HepG2 (cell line): ENCODE measurements around the gene HEPN1. TPM values are rescaled to one million over a fixed set of nuclear protein-coding genes. Genes with fewer than 3 reads are reported as not detected.
A peak's percentile ranks its signal among the peaks of the same experiment; 100 is the strongest.

Source experiments
- ATAC-seq: fragments of 200-7000 bp; cut with Tn5 transposase; 3 replicates; pipeline ENCODE4 v1.9.1; 2020; ENCODE audit warnings: mild to moderate bottlenecking, moderate library complexity
- BruUV-seq: library from RNA; stranded (reverse); fragments of 400-500 nt; replicated peaks from 2 replicates; lab custom pipeline; 2021; lab: Mats Ljungman, UMichigan
- CTCF ChIA-PET: fragments of 300-600 bp; formaldehyde crosslinking; extraction: SDS; loops from one replicate; lab custom pipeline; 2021; ENCODE audit warnings: low total read pairs, inconsistent platforms, low intra/inter-chr PET ratio; lab: Yijun Ruan, JAX
- POLR2A ChIA-PET: fragments of 350-600 bp; sonication (Branson Sonifier 250); formaldehyde crosslinking; loops from one replicate; lab custom pipeline; 2020; ENCODE audit warnings: antibody characterized with exemption, inconsistent platforms; lab: Yijun Ruan, JAX
- DNase-seq: peaks from one replicate; pipeline ENCODE4 v3.0.0-alpha.2; 2015; ENCODE audit warnings: low spot score
- FAIRE-seq: peaks from 3 replicates; lab custom pipeline; 2011; peaks lifted over from hg19 to GRCh38; lab: Jason Lieb, UNC
- H2AFZ ChIP-seq: one replicate; pipeline ENCODE4 v1.6.1; 2011; ENCODE audit warnings: low read length, inconsistent platforms
- H3K27ac ChIP-seq: fragments of 300-600 bp; 3 replicates; pipeline ENCODE4 v1.8.0; 2011; ENCODE audit warnings: mixed run types, mild to moderate bottlenecking, mixed read lengths, low read length, inconsistent platforms; ENCODE audit not compliant: insufficient read depth; ENCODE audit errors: extremely low read length
- H3K27me3 ChIP-seq, 2 experiments: fragments of 200-600 bp in 1 of 2; 2 replicates in 1 of 2; 3 replicates in 1 of 2; pipeline versions ENCODE4 v1.6.0 to v1.8.0; 2011; ENCODE audit warnings: low read length in 2 of 2, mild to moderate bottlenecking in 2 of 2, moderate library complexity in 2 of 2, inconsistent platforms in 1 of 2; ENCODE audit not compliant: insufficient read depth in 2 of 2, control insufficient read depth in 1 of 2
- H3K36me3 ChIP-seq, 2 experiments: fragments of 200-600 bp in 1 of 2; replicated peaks in 1 of 2; 2 replicates in 1 of 2; 3 replicates in 1 of 2; pipeline versions ENCODE4 v1.5.1 to v1.8.0; 2011; ENCODE audit warnings: low read length in 2 of 2, inconsistent platforms in 1 of 2; ENCODE audit not compliant: insufficient read depth in 2 of 2, control insufficient read depth in 1 of 2
- H3K4me1 ChIP-seq: 2 replicates; pipeline ENCODE4 v1.5.1; 2012; ENCODE audit warnings: low read length, inconsistent platforms; ENCODE audit not compliant: insufficient read depth
- H3K4me2 ChIP-seq: 2 replicates; pipeline ENCODE4 v1.6.0; 2011; ENCODE audit warnings: low read depth, low read length, inconsistent platforms
- H3K4me3 ChIP-seq, 3 experiments: fragments of 200-600 bp in 1 of 3; sonication (generic), shearing (Covaris generic) in 1 of 3; replicated peaks in 1 of 3; 2 replicates each; pipeline ENCODE4 v1.5.1; 2011 to 2016; ENCODE audit warnings: low read length in 3 of 3, inconsistent platforms in 2 of 3, low read depth in 2 of 3, mild to moderate bottlenecking in 2 of 3, control low read depth in 1 of 3, mixed read lengths in 1 of 3; ENCODE audit not compliant: insufficient read depth in 1 of 3
- H3K79me2 ChIP-seq: one replicate; pipeline ENCODE4 v1.6.1; 2011; ENCODE audit warnings: low read length, inconsistent platforms; ENCODE audit not compliant: insufficient read depth
- H3K9ac ChIP-seq: 2 replicates; pipeline ENCODE4 v1.6.0; 2011; ENCODE audit warnings: mild to moderate bottlenecking, low read depth, low read length, inconsistent platforms; ENCODE audit not compliant: insufficient read depth
- H3K9me3 ChIP-seq: 2 replicates; pipeline ENCODE4 v1.5.1; 2012; ENCODE audit warnings: mild to moderate bottlenecking, low read length
- H4K20me1 ChIP-seq: 2 replicates; pipeline ENCODE4 v1.6.0; 2011; ENCODE audit warnings: inconsistent platforms, mild to moderate bottlenecking, low read length, moderate library complexity; ENCODE audit not compliant: insufficient read depth
- MXD3 ChIP-seq: IDR thresholded peaks from 2 replicates; pipeline ENCODE4 v1.6.1; 2016; ENCODE audit warnings: mild to moderate bottlenecking, missing biosample characterization, missing genetic modification reagents
- MXD4 ChIP-seq: IDR thresholded peaks from 2 replicates; pipeline ENCODE4 v1.6.1; 2016; ENCODE audit warnings: mild to moderate bottlenecking, missing biosample characterization, missing genetic modification reagents
- NR2F6 ChIP-seq, 2 experiments: IDR thresholded peaks; 2 replicates each; pipeline ENCODE4 v1.6.1; 2016; ENCODE audit warnings: antibody characterized with exemption in 1 of 2, mild to moderate bottlenecking in 1 of 2
- PHF21A ChIP-seq: sonication (generic); formaldehyde crosslinking; IDR thresholded peaks from 2 replicates; pipeline ENCODE4 v1.5.0; 2020; ENCODE audit warnings: mild to moderate bottlenecking, missing genetic modification reagents
- POGZ ChIP-seq: sonication (generic); formaldehyde crosslinking; IDR thresholded peaks from 2 replicates; pipeline ENCODE4 v1.4.0; 2020; ENCODE audit warnings: mild to moderate bottlenecking, missing genetic modification reagents
- REPIN1 ChIP-seq: sonication (generic); formaldehyde crosslinking; IDR thresholded peaks from 2 replicates; pipeline ENCODE4 v1.8.0; 2022; ENCODE audit warnings: missing genetic modification reagents, low read depth, mild to moderate bottlenecking, borderline replicate concordance
- ZFY ChIP-seq: sonication (generic); formaldehyde crosslinking; IDR thresholded peaks from 2 replicates; pipeline ENCODE4 v1.4.0; 2020; ENCODE audit warnings: missing genetic modification reagents
- ZKSCAN8 ChIP-seq: IDR thresholded peaks from 2 replicates; pipeline ENCODE4 v1.6.1; 2016; ENCODE audit warnings: borderline replicate concordance, missing genetic modification reagents, missing compliant biosample characterization
- ZMYM3 ChIP-seq: sonication (generic); formaldehyde crosslinking; IDR thresholded peaks from 2 replicates; pipeline ENCODE4 v1.5.1; 2020; ENCODE audit warnings: mild to moderate bottlenecking, missing genetic modification reagents
- ZNF234 ChIP-seq: sonication (generic); formaldehyde crosslinking; conservative IDR thresholded peaks from 2 replicates; pipeline ENCODE4 v1.5.1; 2020; ENCODE audit warnings: mild to moderate bottlenecking, missing genetic modification reagents
- ZNF512 ChIP-seq: sonication (generic); formaldehyde crosslinking; IDR thresholded peaks from 2 replicates; pipeline ENCODE4 v1.4.0; 2020; ENCODE audit warnings: mild to moderate bottlenecking, missing genetic modification reagents
- ZNF687 ChIP-seq: sonication (generic); formaldehyde crosslinking; IDR thresholded peaks from 2 replicates; pipeline ENCODE4 v1.5.1; 2020; ENCODE audit warnings: mild to moderate bottlenecking, missing genetic modification reagents, moderate library complexity
- ZNF691 ChIP-seq: sonication (generic); formaldehyde crosslinking; IDR thresholded peaks from 2 replicates; pipeline ENCODE4 v1.4.0; 2020; ENCODE audit warnings: missing genetic modification reagents, low read depth, mild to moderate bottlenecking, borderline replicate concordance
- ZNF737 ChIP-seq: sonication (generic); formaldehyde crosslinking; IDR thresholded peaks from 2 replicates; pipeline ENCODE4 v1.5.0; 2020; ENCODE audit warnings: missing genetic modification reagents, mild to moderate bottlenecking, borderline replicate concordance
- WGBS: methylation state at CpG from one replicate; pipeline ENCODE4 v1.1.6; 2017; ENCODE audit warnings: low lambda C conversion rate; 5-methylcytosine and 5-hydroxymethylcytosine counted together
- in situ Hi-C: cut with HindIII; loops from 2 replicates; pipeline ENCODE4 v1.10.0; 2017; ENCODE audit warnings: low pct_unique_long_range_greater_than_20kb; ENCODE audit not compliant: extremely low pct_ligation_motif_present
- intact Hi-C: fragments of 100-400 bp; cut with micrococcal nuclease; formaldehyde crosslinking; loops from one replicate; pipeline ENCODE4 v1.10.0; 2022; ENCODE audit not compliant: unreplicated experiment
- polyA plus RNA-seq, 8 experiments: library from polyadenylated mRNA; depleted of rRNA in 3 of 8; stranded (reverse) in 7 of 8; unstranded in 1 of 8; fragments of >200 nt; fragmentation: Illumina TruSeq in 4 of 8; extraction: Trizol in 4 of 8; gene quantifications; 2 replicates each; pipeline versions ENCODE4 v1.2.1 to v1.2.3, GENCODE V29; 2011 to 2016; ENCODE audit warnings: low read depth in 4 of 8, missing spikeins in 1 of 8, mixed read lengths in 1 of 8; ENCODE audit not compliant: insufficient read depth in 1 of 8
- total RNA-seq, 5 experiments: library from RNA; depleted of rRNA; stranded (reverse); fragments of >200 nt; fragmentation: Illumina TruSeq; extraction: Trizol; gene quantifications; 2 replicates each; pipeline ENCODE4 v1.2.3, GENCODE V29; 2016; ENCODE audit warnings: low read depth in 1 of 5

HEPN1 gene
- total and polyA plus RNA-seq, 2 of the 13 experiments (the other 11 are each of a cell fraction or from before 2014, with no cell fraction given) = not detected

- TF ChIP-seq PHF21A (CRISPR knock-in tag) (no peak), POGZ (no peak), ZNF737 (no peak), ZMYM3 (CRISPR knock-in tag) (no peak), ZNF234 (CRISPR knock-in tag) (no peak), MXD3 (CRISPR knock-in tag) (no peak)
Observed at GRCh38 chr11:124896821-124897391, 22.1 kb upstream of the HEPN1 start (continued).

- Histone ChIP-seq H3K4me1 (peaks cover 66% of the 10 kb centered on the region), H2AFZ (no peak within 1 kb of the TSS), H3K9ac (peak within 1 kb of the TSS; percentile 0; the same call in 1 of the 2 replicates), H3K79me2 (no peaks in the 10 kb centered on the region), H4K20me1 (no peaks in the 10 kb centered on the region), H3K9me3 (no peaks in the 10 kb centered on the region), H3K27me3 (peaks cover 0 to 48% of the 10 kb centered on the region in 2 experiments; a peak in 4 of 5 replicates), H3K4me3 (peak within 1 kb of the TSS; percentile 20 to 38 (median 27); a peak in 4 of 6 replicates), H3K4me2 (peak within 1 kb of the TSS; percentile 67), H3K36me3 (no peaks in the 10 kb centered on the region), H3K27ac (no peak within 1 kb of the TSS)
- DNase-seq (no peak), FAIRE-seq (no peak), ATAC-seq (peak; percentile 30)
- POLR2A ChIA-PET = interaction anchor here (0.9 to 1.2 kb wide), 3 partner anchors 38 to 98 kb away, joined by 3 to 9 read pairs (median 3); partner anchors contain the start of genes HEPACAM and MSANTD2
- 21% methylated on average over 12 of the region's 12 CpGs for WGBS
- CTCF ChIA-PET = no interaction called here
- intact Hi-C loops = no loop called here
- in situ Hi-C loops = no loop called here
- BruUV-seq = no TSS peak
- TF ChIP-seq ZKSCAN8 (CRISPR knock-in tag) = no peak
- no peak for TF ChIP-seq NR2F6 (IDR thresholded peaks at IDR 0.05)
- peak; percentile 4; the same call in 1 of the 2 replicates for TF ChIP-seq NR2F6 (CRISPR knock-in tag; IDR thresholded peaks at IDR 0.05)
- peak; percentile 51 for TF ChIP-seq ZNF687 (CRISPR knock-in tag)
- TF ChIP-seq ZNF512 (CRISPR knock-in tag) = no peak
- TF ChIP-seq ZFY = 0 out of 2 replicates have a peak, but pooled peaks have one; percentile 14
- no peak for TF ChIP-seq REPIN1 (CRISPR knock-in tag)
- TF ChIP-seq MXD4 (CRISPR knock-in tag) = no peak
- peak; percentile 58; the same call in 1 of the 2 replicates for TF ChIP-seq ZNF691 (CRISPR knock-in tag)
Observed at GRCh38 chr11:124897674-124898262, 21.3 kb upstream of the HEPN1 start, which contains the start of gene ROBO4. ROBO4 (minus strand) TSS chr11:124897865; CDS start chr11:124897795, 70 bp downstream.
